Activated effector memory CD4-positive, alpha-beta T cell treated with anti-CD3 and anti-CD28 coated beads, Interleukin-2, amount 50 U/mL, for 16 hours (primary cell): Measurements from ENCODE around the gene TIAL1.
A peak's percentile ranks its signal among the peaks of the same experiment; 100 is the strongest.

Source experiments
- DNase-seq: peaks from one replicate; pipeline ENCODE4 v3.0.0-alpha.2; 2020

The TIAL1 gene

GRCh38 chr10:119526621-119527592, 69.9 kb downstream of the TIAL1 start:
- DNase-seq = peak; percentile 58

GRCh38 chr10:119526149-119526548, 70.6 kb downstream of the TIAL1 start:
- no peak for DNase-seq

- peak; percentile 30 for DNase-seq
Observed at GRCh38 chr10:119525116-119525515, 71.6 kb downstream of the TIAL1 start.

DNA sequence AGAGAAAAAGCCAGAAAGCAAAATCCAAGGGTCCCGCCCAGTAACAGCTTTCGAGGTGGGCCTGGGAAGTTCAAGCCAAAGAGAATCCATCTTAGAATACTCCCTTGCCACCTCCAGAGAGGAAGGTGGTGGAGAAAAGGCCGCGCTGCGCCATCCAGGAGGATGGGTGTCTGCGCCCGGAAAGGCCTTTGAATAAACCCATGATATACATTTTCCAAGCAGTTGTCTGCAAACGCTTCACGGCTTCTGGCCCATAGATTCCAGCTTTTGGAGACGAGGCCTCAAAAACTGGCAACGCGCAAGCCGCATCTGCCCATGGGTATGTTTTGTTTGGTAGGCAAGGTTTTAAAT, 72.1 kb downstream of the TIAL1 start:
- peak; percentile 9 for DNase-seq

- DNase-seq = no peak
Observed at GRCh38 chr10:119523895-119524719, 72.7 kb downstream of the TIAL1 start.
